ENCODE results near the gene CBX6. TPM values are rescaled to one million over a fixed set of nuclear protein-coding genes. Genes with fewer than 3 reads are reported as not detected.

Gene CBX6
- total RNA-seq, 1 experiment from 2014 or later, result 90.0 TPM

- no peaks in the 10 kb centered on the region for H3K9me2 ChIP-seq (ENCODE audit: insufficient read depth)
- POLR2A ChIA-PET, result no interaction called here
- no peak overlapping the region for H3K9ac ChIP-seq (ENCODE audit: low read length)
- TF ChIP-seq JUND (IDR thresholded peaks at IDR 0.05) (no peak), ZBTB33 (IDR thresholded peaks at IDR 0.05; ENCODE audit: extremely low read depth, insufficient replicate concordance, low read length) (no peak)
- no peaks in the 10 kb centered on the region for H3K9me3 ChIP-seq (ENCODE audit: control insufficient read depth in 1 of 2, insufficient read depth in 1 of 2, low read depth in 1 of 2, low read length in 2 of 2)
- H3K27me3 ChIP-seq (ENCODE audit: insufficient read depth, low read length), result no peaks in the 10 kb centered on the region
- no peak overlapping the region for H3K27ac ChIP-seq (ENCODE audit: low read depth, low read length)
- H2AFZ ChIP-seq (ENCODE audit: low read depth, low read length, poor library complexity, severe bottlenecking), result no peak overlapping the region
- H3K36me3 ChIP-seq (ENCODE audit: control insufficient read depth in 1 of 2, insufficient read depth in 2 of 2, low read length in 2 of 2), result no peaks in the 10 kb centered on the region
- no peaks in the 10 kb centered on the region for H3K79me2 ChIP-seq (ENCODE audit: insufficient read depth, low read length)
- RAD21 ChIA-PET (ENCODE audit: low non-redundant PET in 1 of 2, low total read pairs in 2 of 2, uncharacterized antibody in 2 of 2, unreplicated experiment in 2 of 2), result no interaction called here
- CTCF ChIA-PET, result no interaction called here
- no peak for ATAC-seq
- no TSS peak for BruUV-seq (replicated peaks)
- H3K4me3 ChIP-seq (replicated peaks in 1 of 2; ENCODE audit: low read depth in 1 of 2, low read length in 2 of 2), result no peak overlapping the region
- H3K4me1 ChIP-seq (ENCODE audit: control insufficient read depth in 1 of 2, insufficient read depth in 2 of 2, low read length in 2 of 2), result peaks cover 5 to 15% of the 10 kb centered on the region in 2 experiments
- DNase-seq (ENCODE audit: low read depth, low spot score), result no peak
- no peak overlapping the region for H3K4me2 ChIP-seq (ENCODE audit: low read length)
- no peaks in the 10 kb centered on the region for H4K20me1 ChIP-seq (ENCODE audit: insufficient read depth)
- intact Hi-C loops (cut with micrococcal nuclease), result no loop called here
These were observed 41.8 kb downstream of the CBX6 start for GRCh38 chr22:38830026-38830844.

GRCh38 chr22:38829485-38829884 lies 42.5 kb downstream of the CBX6 start:
- H3K9ac ChIP-seq (ENCODE audit: low read length), result no peak overlapping the region
- no peaks in the 10 kb centered on the region for H3K9me2 ChIP-seq (ENCODE audit: insufficient read depth)
- no peaks in the 10 kb centered on the region for H4K20me1 ChIP-seq (ENCODE audit: insufficient read depth)
- H3K4me3 ChIP-seq (replicated peaks in 1 of 2; ENCODE audit: low read depth in 1 of 2, low read length in 2 of 2), result no peak overlapping the region
- H2AFZ ChIP-seq (ENCODE audit: low read depth, low read length, poor library complexity, severe bottlenecking), result no peak overlapping the region
- H3K79me2 ChIP-seq (ENCODE audit: insufficient read depth, low read length), result no peaks in the 10 kb centered on the region
- ATAC-seq, result no peak
- no peak overlapping the region for H3K27ac ChIP-seq (ENCODE audit: low read depth, low read length)
- no peak for TF ChIP-seq EZH2 (IDR thresholded peaks at IDR 0.05)
- TF ChIP-seq ZBTB33 (IDR thresholded peaks at IDR 0.05; ENCODE audit: extremely low read depth, insufficient replicate concordance, low read length), result no peak
- TF ChIP-seq FOSL1 (IDR thresholded peaks at IDR 0.05; ENCODE audit: low read depth), result no peak
- no peak for TF ChIP-seq SRF (IDR thresholded peaks at IDR 0.05; ENCODE audit: low read depth)
- no peak for TF ChIP-seq CTCF (IDR thresholded peaks at IDR 0.05 in 2 of 3, conservative IDR thresholded peaks at IDR 0.05 in 1 of 3; ENCODE audit: borderline replicate concordance in 1 of 3, insufficient read depth in 1 of 3, low read depth in 2 of 3, low read length in 2 of 3)
- no peaks in the 10 kb centered on the region for H3K36me3 ChIP-seq (ENCODE audit: control insufficient read depth in 1 of 2, insufficient read depth in 2 of 2, low read length in 2 of 2)
- H3K4me1 ChIP-seq (ENCODE audit: control insufficient read depth in 1 of 2, insufficient read depth in 2 of 2, low read length in 2 of 2), result peaks cover 5 to 15% of the 10 kb centered on the region in 2 experiments
- ChIA-PET CTCF (no interaction called here), POLR2A (no interaction called here), RAD21 (ENCODE audit: low non-redundant PET in 1 of 2, low total read pairs in 2 of 2, uncharacterized antibody in 2 of 2, unreplicated experiment in 2 of 2) (no interaction called here)
- no TSS peak for BruUV-seq (replicated peaks)
- no peaks in the 10 kb centered on the region for H3K27me3 ChIP-seq (ENCODE audit: insufficient read depth, low read length)
- DNase-seq (ENCODE audit: low read depth, low spot score), result no peak
- intact Hi-C loops (cut with micrococcal nuclease), result no loop called here
- no peak overlapping the region for H3K4me2 ChIP-seq (ENCODE audit: low read length)
- no peaks in the 10 kb centered on the region for H3K9me3 ChIP-seq (ENCODE audit: control insufficient read depth in 1 of 2, insufficient read depth in 1 of 2, low read depth in 1 of 2, low read length in 2 of 2)

Data from HCT116 (cell line).